ENCODE results near the gene TSHR.
A peak's percentile ranks its signal among the peaks of the same experiment; 100 is the strongest.

Gene TSHR

GRCh38 chr14:81062380-81062779 is 107.0 kb downstream of the TSHR start:
- no peak for TF ChIP-seq YY1 (IDR thresholded peaks at IDR 0.05; ENCODE audit: low read depth)
- no peak for TF ChIP-seq TCF12 (IDR thresholded peaks at IDR 0.05; ENCODE audit: low read depth)
- no peak for TF ChIP-seq TAF1 (IDR thresholded peaks at IDR 0.05; ENCODE audit: low read depth)
- TF ChIP-seq CREB1 (IDR thresholded peaks at IDR 0.05; ENCODE audit: low read depth) = no peak
- TF ChIP-seq CEBPB (IDR thresholded peaks at IDR 0.05) = no peak
- no peak for TF ChIP-seq RAD21 (IDR thresholded peaks at IDR 0.05; ENCODE audit: low read depth)
- TF ChIP-seq NFIC (IDR thresholded peaks at IDR 0.05) = no peak
- no peak for TF ChIP-seq FOXM1 (IDR thresholded peaks at IDR 0.05; ENCODE audit: borderline replicate concordance, low read depth)
- no peak for TF ChIP-seq ZBTB7A (IDR thresholded peaks at IDR 0.05; ENCODE audit: low read depth)
- TF ChIP-seq, protein P1, sequence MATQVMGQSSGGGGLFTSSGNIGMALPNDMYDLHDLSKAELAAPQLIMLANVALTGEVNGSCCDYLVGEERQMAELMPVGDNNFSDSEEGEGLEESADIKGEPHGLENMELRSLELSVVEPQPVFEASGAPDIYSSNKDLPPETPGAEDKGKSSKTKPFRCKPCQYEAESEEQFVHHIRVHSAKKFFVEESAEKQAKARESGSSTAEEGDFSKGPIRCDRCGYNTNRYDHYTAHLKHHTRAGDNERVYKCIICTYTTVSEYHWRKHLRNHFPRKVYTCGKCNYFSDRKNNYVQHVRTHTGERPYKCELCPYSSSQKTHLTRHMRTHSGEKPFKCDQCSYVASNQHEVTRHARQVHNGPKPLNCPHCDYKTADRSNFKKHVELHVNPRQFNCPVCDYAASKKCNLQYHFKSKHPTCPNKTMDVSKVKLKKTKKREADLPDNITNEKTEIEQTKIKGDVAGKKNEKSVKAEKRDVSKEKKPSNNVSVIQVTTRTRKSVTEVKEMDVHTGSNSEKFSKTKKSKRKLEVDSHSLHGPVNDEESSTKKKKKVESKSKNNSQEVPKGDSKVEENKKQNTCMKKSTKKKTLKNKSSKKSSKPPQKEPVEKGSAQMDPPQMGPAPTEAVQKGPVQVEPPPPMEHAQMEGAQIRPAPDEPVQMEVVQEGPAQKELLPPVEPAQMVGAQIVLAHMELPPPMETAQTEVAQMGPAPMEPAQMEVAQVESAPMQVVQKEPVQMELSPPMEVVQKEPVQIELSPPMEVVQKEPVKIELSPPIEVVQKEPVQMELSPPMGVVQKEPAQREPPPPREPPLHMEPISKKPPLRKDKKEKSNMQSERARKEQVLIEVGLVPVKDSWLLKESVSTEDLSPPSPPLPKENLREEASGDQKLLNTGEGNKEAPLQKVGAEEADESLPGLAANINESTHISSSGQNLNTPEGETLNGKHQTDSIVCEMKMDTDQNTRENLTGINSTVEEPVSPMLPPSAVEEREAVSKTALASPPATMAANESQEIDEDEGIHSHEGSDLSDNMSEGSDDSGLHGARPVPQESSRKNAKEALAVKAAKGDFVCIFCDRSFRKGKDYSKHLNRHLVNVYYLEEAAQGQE (IDR thresholded peaks at IDR 0.05; ENCODE audit: low read depth) = no peak
- TF ChIP-seq, protein P2, sequence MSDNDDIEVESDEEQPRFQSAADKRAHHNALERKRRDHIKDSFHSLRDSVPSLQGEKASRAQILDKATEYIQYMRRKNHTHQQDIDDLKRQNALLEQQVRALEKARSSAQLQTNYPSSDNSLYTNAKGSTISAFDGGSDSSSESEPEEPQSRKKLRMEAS (IDR thresholded peaks at IDR 0.05) = no peak

GRCh38 chr14:81062816-81063215 is 107.4 kb downstream of the TSHR start:
- TF ChIP-seq CREB1 (IDR thresholded peaks at IDR 0.05; ENCODE audit: low read depth) = no peak
- TF ChIP-seq, protein P1 (IDR thresholded peaks at IDR 0.05; ENCODE audit: low read depth) = no peak
- TF ChIP-seq RAD21 (IDR thresholded peaks at IDR 0.05; ENCODE audit: low read depth) = peak; percentile 35; the same call in 1 of the 2 replicates

DNA sequence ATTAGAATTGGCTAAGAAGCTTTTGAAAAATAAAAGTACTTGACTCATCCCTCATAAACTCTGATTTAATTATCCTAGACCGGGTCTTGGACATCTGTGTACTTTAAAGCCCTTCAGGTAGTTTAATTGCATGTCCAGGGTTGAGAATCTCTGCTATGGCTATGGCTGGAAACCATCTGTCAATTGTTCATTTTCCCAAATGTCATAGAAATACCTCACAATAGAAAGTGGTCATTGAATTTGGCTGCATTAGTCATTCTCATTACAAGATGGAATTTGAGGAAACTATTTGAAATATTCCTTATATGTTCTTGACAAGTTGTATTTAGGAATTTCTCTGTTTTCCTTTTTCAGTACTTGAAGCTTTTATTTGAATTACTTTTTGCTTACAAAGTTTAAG is 111.3 kb downstream of the TSHR start:
- TF ChIP-seq YY1 (IDR thresholded peaks at IDR 0.05; ENCODE audit: low read depth) (no peak), NFIC (IDR thresholded peaks at IDR 0.05) (no peak), EGR1 (IDR thresholded peaks at IDR 0.05) (no peak), TCF12 (IDR thresholded peaks at IDR 0.05; ENCODE audit: low read depth) (no peak), FOXM1 (IDR thresholded peaks at IDR 0.05; ENCODE audit: borderline replicate concordance, low read depth) (no peak), CREB1 (IDR thresholded peaks at IDR 0.05; ENCODE audit: low read depth) (no peak), TEAD4 (IDR thresholded peaks at IDR 0.05) (no peak), EP300 (IDR thresholded peaks at IDR 0.05; ENCODE audit: borderline replicate concordance) (no peak)
- TF ChIP-seq, protein P1 (IDR thresholded peaks at IDR 0.05; ENCODE audit: low read depth) = no peak
- TF ChIP-seq, protein P3, sequence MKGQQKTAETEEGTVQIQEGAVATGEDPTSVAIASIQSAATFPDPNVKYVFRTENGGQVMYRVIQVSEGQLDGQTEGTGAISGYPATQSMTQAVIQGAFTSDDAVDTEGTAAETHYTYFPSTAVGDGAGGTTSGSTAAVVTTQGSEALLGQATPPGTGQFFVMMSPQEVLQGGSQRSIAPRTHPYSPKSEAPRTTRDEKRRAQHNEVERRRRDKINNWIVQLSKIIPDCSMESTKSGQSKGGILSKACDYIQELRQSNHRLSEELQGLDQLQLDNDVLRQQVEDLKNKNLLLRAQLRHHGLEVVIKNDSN (IDR thresholded peaks at IDR 0.05) = no peak

- TF ChIP-seq TCF12 (IDR thresholded peaks at IDR 0.05; ENCODE audit: low read depth) (no peak), ZBTB7A (IDR thresholded peaks at IDR 0.05; ENCODE audit: low read depth) (no peak), RAD21 (IDR thresholded peaks at IDR 0.05; ENCODE audit: low read depth) (no peak), YY1 (IDR thresholded peaks at IDR 0.05; ENCODE audit: low read depth) (no peak), CREB1 (IDR thresholded peaks at IDR 0.05; ENCODE audit: low read depth) (no peak), CEBPB (IDR thresholded peaks at IDR 0.05) (no peak), NFIC (IDR thresholded peaks at IDR 0.05) (no peak), TAF1 (IDR thresholded peaks at IDR 0.05; ENCODE audit: low read depth) (no peak), TEAD4 (IDR thresholded peaks at IDR 0.05) (no peak), EP300 (IDR thresholded peaks at IDR 0.05; ENCODE audit: borderline replicate concordance) (no peak), EGR1 (IDR thresholded peaks at IDR 0.05) (no peak)
- TF ChIP-seq, protein P2 (IDR thresholded peaks at IDR 0.05) = no peak
- TF ChIP-seq, protein P1 (IDR thresholded peaks at IDR 0.05; ENCODE audit: low read depth) = no peak
These were observed 111.7 kb downstream of the TSHR start for GRCh38 chr14:81067156-81067555.

Data from Ishikawa (cell line).